Uterine smooth muscle cell (primary cell): Measurements from ENCODE around the gene CPXM2. TPM values are rescaled to one million over a fixed set of nuclear protein-coding genes. Genes with fewer than 3 reads are reported as not detected.

Experiments used
- total RNA-seq: library from RNA; depleted of rRNA; stranded (reverse); fragments of >200 nt; gene quantifications from 2 replicates; pipeline ENCODE4 v1.2.3, GENCODE V29; 2014

The CPXM2 gene
- total RNA-seq, result under 0.01 TPM in 1 of 2 replicates, not detected in the other

DNA sequence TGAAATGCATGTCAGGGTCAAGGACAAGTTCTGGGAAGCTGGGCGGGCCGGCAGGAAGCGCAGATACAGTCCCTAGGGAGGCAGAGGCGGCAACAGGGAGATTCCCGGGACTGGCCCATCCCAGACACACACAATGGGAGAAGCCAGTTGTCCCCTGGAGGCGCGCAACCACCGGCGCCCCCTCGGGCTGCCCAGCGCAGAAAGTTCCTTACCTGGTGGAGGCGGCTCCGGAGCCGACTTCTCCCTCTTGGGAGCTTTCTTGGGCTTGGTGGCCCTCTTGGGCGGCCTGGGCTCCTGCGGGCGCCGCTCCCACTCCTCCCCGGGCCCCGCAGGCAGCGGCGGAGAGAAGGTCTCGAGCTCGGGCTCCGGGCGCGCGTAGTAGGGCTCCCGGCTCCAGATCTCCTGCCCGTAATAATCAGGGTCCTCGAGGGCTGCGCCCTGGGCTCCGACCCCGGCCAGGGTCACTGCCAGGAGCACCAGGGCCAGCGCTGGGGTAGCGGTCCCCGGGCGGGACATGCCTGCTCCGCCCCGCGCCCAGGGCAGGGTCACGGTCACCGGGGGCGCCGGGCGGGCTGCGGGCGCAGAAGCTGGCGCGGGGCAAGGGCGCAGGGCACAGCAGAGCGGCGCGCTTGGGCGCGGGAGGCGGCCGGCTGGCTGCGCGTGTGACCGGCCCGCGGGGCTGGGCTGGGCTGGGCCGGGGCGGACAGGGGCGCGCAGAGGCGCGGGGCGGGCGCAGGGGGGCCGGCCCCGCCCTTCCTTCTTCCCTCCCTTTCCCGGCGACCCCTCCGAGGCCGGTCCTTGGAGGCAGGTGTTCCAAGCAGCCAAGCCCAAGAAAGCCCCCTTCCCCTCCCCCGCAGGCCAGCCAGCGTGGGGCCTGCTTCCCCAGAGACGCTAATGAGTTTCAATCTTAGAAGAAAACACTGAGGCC lies at the start of gene CPXM2:
Gene CPXM2, minus strand, starts transcription at position 664 of the 928 bp plus-strand sequence. Its CDS starts 148 bp downstream, at position 516.

Other genes with a start within 250 kb of the CPXM2 start
- not detected in 2 replicates for gene GPR26, start 225.5 kb downstream of the CPXM2 start, total RNA-seq
- 4.6 and 6.5 TPM in 2 replicates for gene CHST15, start 201.8 kb upstream of the CPXM2 start, total RNA-seq